AG04450 (cell line): ENCODE measurements around the gene GMIP. TPM values are rescaled to one million over a fixed set of nuclear protein-coding genes. Genes with fewer than 3 reads are reported as not detected.

Experiments
- CTCF ChIA-PET: fragments of 300-600, 350-600 bp; formaldehyde crosslinking; extraction: SDS; loops from one replicate; lab custom pipeline; 2022; ENCODE audit warnings: antibody characterized with exemption, inconsistent platforms; lab: Charles Lee
- POLR2A ChIA-PET: fragments of 350-600 bp; formaldehyde crosslinking; extraction: SDS; loops from one replicate; lab custom pipeline; 2021; ENCODE audit warnings: antibody characterized with exemption, inconsistent platforms; lab: Yijun Ruan, JAX
- DNase-seq: peaks from one replicate; pipeline ENCODE4 v3.0.0-alpha.2; 2011; ENCODE audit warnings: low read depth, low spot score
- H3K27ac ChIP-seq: one replicate; pipeline ENCODE4 v1.5.1; 2012; ENCODE audit warnings: low read depth, low read length, control low read depth
- H3K27me3 ChIP-seq: one replicate; pipeline ENCODE4 v1.6.0; 2012; ENCODE audit warnings: low read length; ENCODE audit not compliant: control insufficient read depth, insufficient read depth
- H3K4me3 ChIP-seq: 2 replicates; pipeline ENCODE4 v1.5.1; 2011; ENCODE audit warnings: mild to moderate bottlenecking, low read depth, low read length, control low read depth
- H3K9me3 ChIP-seq: 2 replicates; pipeline ENCODE4 v1.5.1; 2012; ENCODE audit warnings: low read length; ENCODE audit not compliant: control insufficient read depth, insufficient read depth
- polyA plus RNA-seq: library from polyadenylated mRNA; depleted of rRNA; stranded (reverse); fragments of >200 nt; gene quantifications from 2 replicates; pipeline ENCODE4 v1.2.3, GENCODE V29; 2011
- TF ChIP-seq, protein P1 (sequence below): IDR thresholded peaks from 2 replicates; pipeline ENCODE4 v1.5.1; 2011; ENCODE audit warnings: low read depth, low read length, control low read depth, inconsistent platforms

Gene GMIP
- polyA plus RNA-seq, 1 experiment, result 3.1 TPM

DNA sequence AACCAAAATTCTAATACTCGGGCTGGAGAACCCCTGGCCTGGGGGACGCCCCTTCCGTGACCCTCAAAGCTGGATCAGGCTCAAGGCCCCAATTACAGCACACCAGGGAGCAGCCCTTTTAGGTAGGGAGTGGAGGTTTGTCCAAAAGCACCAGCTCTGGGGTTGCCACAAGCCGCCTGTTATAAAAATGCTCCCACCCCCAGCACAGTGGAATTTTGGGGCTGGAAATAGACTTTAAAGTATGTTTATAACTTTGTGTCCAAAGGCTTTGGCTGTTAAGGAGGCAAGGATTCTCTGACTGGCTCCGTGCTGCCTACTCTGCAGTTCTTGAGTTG lies 564 bp upstream of the GMIP start:
- CTCF ChIA-PET, result interaction anchor here (0.6 to 3.1 kb wide), 15 partner anchors 8 to 113 kb away, joined by 3 to 94 read pairs (median 5); partner anchors contain the start of genes CILP2 and YJEFN3
- H3K4me3 ChIP-seq, result peak overlapping the region; percentile 88
- H3K27me3 ChIP-seq, result no peaks in the 10 kb centered on the region
- TF ChIP-seq, protein P1, sequence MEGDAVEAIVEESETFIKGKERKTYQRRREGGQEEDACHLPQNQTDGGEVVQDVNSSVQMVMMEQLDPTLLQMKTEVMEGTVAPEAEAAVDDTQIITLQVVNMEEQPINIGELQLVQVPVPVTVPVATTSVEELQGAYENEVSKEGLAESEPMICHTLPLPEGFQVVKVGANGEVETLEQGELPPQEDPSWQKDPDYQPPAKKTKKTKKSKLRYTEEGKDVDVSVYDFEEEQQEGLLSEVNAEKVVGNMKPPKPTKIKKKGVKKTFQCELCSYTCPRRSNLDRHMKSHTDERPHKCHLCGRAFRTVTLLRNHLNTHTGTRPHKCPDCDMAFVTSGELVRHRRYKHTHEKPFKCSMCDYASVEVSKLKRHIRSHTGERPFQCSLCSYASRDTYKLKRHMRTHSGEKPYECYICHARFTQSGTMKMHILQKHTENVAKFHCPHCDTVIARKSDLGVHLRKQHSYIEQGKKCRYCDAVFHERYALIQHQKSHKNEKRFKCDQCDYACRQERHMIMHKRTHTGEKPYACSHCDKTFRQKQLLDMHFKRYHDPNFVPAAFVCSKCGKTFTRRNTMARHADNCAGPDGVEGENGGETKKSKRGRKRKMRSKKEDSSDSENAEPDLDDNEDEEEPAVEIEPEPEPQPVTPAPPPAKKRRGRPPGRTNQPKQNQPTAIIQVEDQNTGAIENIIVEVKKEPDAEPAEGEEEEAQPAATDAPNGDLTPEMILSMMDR, result no peak
- H3K9me3 ChIP-seq, result no peaks in the 10 kb centered on the region
- H3K27ac ChIP-seq, result no peak overlapping the region
- POLR2A ChIA-PET, result interaction anchor here (0.6 kb wide), 1 partner anchor 46 kb away, joined by 4 read pairs; no protein-coding TSS in a partner anchor
- DNase-seq, result no peak

DNA sequence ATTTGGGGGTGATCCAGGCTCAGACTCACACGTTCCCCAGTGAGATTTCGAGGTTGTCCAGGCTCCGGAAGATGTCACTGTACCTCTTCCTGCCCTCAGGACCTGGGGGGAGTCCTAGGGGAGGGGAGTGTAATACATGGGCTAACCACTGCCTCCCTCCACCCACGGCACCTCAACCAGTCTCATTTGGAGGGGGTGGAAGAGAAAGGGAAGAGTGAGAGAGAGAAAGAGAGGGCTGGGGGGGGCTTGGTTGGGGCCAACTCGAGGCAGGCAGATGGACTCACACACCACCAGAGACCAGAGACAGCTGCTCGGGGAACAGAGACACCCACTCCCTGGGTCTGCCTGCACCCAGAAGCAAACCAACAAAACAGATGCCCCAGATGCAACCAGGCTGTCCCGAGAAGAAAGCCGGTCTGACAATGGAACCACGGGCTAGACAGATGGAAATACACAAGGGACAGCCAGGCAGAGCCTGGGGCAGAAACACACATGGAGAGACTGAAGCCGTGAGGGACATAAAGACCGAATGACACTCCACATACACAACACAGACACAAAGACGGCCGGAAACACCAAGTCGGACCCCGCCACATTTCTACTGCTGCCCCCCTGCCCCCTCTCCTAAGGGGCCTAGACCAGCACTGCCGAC lies 825 bp downstream of the GMIP start:
- TF ChIP-seq, protein P1, result no peak
- Histone ChIP-seq H3K27ac (peak overlapping the region; percentile 21), H3K4me3 (peak overlapping the region; percentile 88), H3K9me3 (no peaks in the 10 kb centered on the region; the same call in 1 of the 2 replicates), H3K27me3 (no peaks in the 10 kb centered on the region)
- POLR2A ChIA-PET, result no interaction called here
- no peak for DNase-seq
- CTCF ChIA-PET, result no interaction called here

DNA sequence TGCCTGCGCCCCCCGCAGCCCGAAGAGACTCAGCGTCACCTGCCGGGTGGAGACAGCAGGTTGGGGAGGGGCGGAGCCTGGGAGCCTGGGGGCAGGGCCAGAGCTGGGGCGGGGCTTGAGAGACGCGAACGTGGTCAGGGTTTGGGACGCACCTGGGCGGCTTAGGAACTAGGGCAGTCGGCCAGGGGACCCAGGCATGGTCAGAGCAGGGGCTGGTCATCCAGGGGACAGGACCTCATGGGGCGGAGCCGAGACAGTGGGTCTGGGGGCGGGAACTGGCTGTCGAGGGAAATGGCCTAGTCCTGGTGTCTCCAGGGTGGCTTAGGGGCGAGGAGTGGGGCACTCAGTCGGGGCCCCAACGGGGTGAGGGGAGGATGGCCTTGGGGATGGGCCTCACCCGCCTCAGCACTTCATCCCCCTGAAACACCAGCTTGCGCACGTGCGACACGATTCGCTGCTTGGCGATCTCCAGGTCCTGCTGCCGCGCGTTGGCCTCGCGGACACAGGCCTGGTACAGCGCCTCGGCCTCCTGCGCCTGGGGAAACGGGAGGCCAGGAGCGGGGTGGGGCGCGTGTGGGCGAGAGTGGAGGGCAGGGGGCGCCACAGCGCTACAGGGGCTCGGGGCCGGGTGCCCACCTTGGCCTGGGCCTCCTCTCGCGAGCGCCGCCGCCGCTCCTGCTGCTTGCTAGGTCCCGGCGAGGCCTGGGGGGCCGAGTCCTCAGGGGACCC lies 5.8 kb downstream of the GMIP start:
- ChIA-PET CTCF (no interaction called here), POLR2A (interaction anchor here (0.6 kb wide), 1 partner anchor 106 kb away, joined by 8 read pairs; no protein-coding TSS in a partner anchor)
- Histone ChIP-seq H3K9me3 (no peaks in the 10 kb centered on the region; the same call in 1 of the 2 replicates), H3K27ac (no peak overlapping the region), H3K27me3 (no peaks in the 10 kb centered on the region), H3K4me3 (no peak overlapping the region)
- TF ChIP-seq, protein P1, result no peak
- DNase-seq, result no peak

DNA sequence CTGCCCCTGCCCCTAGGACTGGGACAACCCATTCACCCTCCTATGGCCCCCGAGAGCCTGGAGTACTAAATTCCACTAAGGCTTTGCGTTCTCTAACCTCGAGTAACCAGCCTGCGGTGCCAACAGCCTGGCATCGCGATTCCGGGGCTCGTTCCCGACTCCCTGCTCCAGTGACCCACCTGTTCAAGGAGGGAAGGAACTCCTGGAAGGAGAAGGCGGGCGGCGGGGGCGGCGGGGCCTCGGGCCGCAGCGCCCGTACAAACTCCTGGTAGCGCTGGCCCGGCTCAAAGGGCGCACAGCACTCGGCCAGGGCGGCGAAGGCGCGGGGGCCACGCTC lies 6.3 kb downstream of the GMIP start:
- Histone ChIP-seq H3K27me3 (no peaks in the 10 kb centered on the region), H3K9me3 (no peaks in the 10 kb centered on the region; the same call in 1 of the 2 replicates), H3K27ac (no peak overlapping the region), H3K4me3 (no peak overlapping the region)
- CTCF ChIA-PET, result no interaction called here
- DNase-seq, result no peak
- POLR2A ChIA-PET, result no interaction called here
- TF ChIP-seq, protein P1, result no peak
